Bone marrow (tissue), 2 donors: Measurements from ENCODE around the gene VIPR2.

ENCODE experiments used
- DNase-seq, 2 donors: peaks; one replicate each; lab custom pipeline; 2025; lab: John Stamatoyannopoulos, UW

The VIPR2 gene

GRCh38 chr7:159121068-159121467, 23.6 kb downstream of the VIPR2 start:
- no peak for DNase-seq

DNA sequence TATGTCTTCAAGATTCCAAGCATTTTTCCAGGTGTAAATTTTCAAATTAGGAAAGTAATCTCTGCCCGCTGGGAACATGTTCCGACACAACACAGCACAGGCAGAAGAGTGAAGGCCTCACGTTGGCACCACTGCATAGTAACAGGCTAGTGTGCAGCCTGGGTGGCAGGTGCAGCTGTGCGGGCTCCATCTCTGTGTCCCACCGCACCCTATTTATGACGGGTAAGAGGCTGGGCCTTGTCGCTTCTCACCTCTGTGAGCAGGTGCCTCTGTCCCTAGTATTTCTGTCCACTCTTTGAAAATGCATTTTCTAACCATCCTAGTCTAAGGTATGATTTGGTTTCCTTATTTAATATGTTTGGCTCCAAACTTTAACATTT, 24.1 kb downstream of the VIPR2 start:
- DNase-seq: no peak

DNA sequence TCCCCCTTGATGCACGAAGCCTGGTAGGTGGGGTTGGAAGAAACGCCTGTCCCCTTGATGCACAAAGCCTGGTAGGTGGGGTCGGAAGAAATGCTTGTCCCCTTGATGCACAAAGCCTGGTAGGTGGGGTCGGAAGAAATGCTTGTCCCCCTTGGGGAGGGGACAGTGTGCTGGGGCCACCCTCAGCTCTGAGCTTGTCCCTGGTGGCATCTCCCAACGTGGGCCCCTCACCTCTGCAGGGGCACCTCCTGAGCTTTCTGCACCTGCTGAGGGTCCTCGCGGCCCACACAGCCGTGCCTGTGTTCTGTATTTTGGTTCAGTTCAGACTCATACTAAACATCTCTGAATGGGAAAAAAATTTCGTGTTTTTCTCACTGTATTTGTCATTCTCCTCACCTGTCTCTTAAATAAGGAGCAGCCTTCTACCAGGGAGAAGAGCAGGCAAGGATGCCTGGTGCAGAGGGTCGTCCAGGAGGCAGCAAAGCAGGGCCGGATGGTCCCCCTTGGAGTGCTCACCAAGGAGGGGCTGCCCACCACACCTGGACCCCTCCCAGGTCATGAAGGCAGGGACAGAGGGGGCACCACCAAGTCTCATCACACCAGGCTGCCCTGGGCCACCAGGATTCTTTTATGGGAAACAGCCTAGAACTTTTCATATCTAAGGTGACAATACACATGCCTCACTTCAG, 24.7 kb downstream of the VIPR2 start:
- DNase-seq: no peak

DNA sequence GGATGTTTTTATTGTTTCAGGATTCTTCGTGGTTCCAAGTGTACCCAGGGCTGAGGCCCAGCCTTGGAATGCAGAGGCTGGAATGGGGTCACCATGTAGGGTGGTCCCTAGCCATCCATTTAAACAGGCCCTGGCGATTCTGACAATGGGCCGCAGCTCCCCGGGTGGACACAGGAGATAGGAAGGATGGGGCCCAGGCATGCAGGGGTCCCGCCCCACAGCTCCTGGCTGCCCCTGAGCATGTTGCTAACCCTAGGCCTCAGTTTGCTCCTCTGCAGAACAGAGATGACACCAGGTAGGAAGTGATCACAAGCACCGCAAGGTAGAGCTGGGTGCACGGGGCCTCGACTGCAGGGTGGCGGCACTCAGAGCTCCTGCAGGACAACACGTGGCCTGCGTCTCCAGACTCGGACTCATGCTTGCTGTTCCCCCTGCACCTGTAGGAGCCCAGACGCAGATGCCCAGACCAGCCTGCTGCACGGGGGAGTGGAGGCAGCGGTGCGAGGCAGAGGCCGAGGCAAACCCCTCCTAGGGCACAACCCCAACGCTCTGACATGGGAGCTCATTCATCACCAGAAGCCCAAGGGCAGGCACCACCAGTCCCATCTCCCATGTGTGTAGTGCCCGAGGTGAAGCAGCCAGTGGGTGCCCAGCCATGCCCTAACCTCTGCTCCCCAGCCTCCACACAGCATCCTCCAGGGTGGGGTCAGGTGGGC, 25.5 kb downstream of the VIPR2 start:
- no peak for DNase-seq

GRCh38 chr7:159118623-159119022, 26.0 kb downstream of the VIPR2 start:
- DNase-seq: no peak

GRCh38 chr7:159118197-159118595, 26.5 kb downstream of the VIPR2 start:
- DNase-seq: no peak

GRCh38 chr7:159117366-159118196, 27.1 kb downstream of the VIPR2 start:
- DNase-seq: no peak

DNA sequence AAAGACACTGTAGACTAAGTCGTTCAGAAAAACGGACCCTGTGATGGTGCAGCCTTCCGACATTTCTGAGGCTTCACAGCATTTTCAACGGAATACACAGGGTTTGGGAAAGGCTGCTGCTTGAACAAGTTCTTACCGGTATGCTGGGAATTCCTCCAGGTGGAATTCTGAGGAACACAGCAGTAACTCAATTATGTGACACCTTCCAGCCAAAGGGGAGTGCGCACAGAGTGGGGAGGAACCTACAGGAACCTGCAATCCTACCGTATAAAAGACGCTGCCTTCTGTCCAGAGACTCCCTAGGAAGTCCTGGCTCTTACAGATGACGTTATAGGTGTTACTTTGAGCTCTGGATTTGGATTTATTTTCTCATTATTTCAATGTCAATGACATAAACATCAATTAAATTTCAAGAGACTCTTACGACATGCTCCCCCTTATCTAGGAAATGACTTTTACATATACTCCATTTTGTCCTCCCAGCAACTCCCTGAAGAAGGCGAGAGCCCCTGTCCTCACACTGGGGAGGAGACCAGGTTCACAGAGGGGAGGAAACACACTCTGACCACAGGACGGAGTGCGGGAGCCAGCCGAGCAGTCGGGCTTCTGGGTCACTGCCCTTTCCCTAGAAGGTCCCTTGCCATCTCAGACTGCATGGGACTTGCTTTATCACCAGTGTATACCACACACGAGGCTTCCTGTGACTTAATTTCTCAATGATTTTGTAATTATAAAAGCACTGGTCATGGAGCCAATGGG, 27.9 kb downstream of the VIPR2 start:
- no peak for DNase-seq

DNA sequence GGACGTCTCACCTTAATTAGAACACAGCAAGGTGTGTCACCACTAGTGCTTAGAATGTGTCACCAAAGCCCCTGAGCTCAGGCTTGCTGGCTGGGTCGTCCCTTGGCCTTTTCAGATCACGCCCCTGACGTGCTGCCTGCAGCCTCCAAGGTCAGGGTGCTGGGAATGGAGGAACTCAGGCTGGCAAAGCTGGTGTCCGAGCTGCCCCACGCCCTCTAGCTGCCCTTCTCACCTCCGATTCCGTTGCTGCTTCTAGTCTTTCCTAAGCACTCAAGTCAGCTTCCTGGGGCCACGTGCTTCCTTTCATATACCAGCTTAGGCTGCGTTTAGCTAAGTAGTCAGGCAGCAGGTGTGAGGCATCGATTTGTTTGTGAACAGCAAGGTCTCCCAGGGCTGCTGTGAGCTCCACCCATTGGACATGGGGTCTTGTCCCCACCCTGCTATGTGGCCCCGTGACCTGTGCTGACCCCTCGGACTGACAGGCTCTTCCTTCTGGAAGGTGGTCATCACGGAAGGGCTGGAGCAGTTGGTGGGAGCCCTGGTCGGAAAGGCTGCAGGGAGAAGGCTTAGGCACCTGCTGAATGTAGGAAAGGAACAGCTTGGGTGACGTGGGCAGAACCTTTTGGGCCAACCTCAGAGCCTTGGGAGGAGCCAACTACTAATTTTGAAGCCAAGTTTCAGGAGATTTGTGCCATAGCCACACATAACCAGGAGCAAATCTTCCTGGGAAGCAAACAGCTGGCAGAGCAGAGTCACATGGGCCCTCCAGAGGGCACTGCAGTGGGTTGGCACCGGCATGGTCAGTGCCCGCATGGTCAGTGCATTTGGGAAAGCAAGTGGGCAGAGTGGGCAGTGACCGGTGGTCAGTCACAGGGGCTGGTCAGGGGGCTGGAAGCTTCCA, 28.8 kb downstream of the VIPR2 start:
- no peak for DNase-seq

DNA sequence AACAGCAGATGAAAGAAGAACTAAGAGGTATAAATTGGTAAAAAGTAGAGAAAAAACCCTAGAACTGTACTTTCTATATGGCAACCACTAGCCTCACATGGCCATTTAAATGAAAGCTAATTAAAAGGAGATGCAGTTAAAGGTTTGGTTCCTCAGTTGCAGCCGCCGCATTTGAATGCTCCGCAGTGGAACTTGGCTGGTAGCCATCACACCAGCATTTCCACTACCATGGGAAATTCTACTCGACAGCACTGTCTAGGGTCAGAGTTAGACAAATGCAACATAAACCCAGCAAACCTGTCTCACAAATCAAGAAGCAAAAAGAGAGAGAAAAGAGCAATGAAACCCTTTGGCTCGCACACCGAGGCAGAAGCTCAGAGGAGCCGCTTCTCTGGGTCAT, 29.7 kb downstream of the VIPR2 start:
- no peak for DNase-seq

GRCh38 chr7:159114096-159114495, 30.6 kb downstream of the VIPR2 start:
- no peak for DNase-seq

DNA sequence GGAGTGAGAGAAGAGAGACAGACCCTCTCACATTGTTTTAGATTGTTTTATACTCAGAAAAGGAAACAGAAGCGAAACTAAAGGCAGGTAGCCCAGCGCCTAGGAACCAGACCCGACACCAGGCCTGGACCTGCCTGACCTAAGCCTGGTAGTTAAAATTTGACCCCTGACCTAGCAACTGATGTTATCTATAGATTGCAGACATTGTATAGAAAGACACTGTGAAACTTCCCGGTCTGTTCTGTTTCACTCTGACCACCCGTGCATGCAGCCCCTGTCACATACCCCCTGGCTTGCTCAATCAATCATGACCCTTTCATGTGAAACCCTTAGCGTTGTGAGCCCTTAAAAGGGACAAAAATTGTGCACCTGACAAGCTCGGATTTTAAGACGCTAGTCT, 31.6 kb downstream of the VIPR2 start:
- DNase-seq: no peak

- DNase-seq: no peak
Measured at GRCh38 chr7:159112136-159113011, 32.3 kb downstream of the VIPR2 start.

DNA sequence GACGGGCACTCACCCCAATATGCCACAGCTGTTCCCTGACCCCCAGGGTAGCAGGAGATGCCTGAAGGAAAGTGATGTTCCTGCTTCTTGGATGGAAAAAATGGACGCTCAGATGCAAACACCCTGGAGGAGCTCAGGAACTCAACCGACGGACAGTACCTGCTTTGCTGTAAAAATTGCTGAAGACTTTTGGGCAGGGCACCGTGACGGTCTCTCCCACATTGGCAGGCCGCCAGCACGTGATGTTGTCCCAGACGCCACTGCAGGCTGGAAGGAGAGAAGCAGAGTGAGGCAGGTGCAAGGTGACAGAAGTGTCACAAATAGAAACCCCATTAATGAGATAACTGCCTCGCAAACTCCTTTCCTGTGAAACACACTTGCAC, 35.0 kb downstream of the VIPR2 start:
- DNase-seq: no peak

GRCh38 chr7:159108941-159109652, 35.6 kb downstream of the VIPR2 start:
- DNase-seq: no peak

DNA sequence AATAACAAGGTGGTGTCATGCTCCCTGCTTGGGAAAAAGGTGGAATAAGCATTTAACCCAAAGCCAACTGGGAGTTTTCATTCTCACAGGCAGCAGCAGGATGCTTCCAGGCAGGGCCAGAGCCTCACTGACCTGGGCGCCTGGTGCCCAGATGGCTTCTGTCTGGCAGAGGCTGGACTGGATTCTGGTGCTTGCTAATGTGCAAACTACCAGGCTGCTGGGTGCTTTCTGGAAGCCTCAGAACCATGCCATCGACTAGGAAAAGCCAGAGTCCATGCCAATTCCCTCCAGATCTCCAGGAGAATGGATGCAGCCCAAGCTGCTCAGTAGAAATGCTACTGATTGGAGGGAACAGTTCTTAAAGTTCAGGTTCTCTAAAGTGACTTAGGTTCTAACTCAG, 36.2 kb downstream of the VIPR2 start:
- no peak for DNase-seq

GRCh38 chr7:159107161-159107892, 37.3 kb downstream of the VIPR2 start:
- DNase-seq: no peak

DNA sequence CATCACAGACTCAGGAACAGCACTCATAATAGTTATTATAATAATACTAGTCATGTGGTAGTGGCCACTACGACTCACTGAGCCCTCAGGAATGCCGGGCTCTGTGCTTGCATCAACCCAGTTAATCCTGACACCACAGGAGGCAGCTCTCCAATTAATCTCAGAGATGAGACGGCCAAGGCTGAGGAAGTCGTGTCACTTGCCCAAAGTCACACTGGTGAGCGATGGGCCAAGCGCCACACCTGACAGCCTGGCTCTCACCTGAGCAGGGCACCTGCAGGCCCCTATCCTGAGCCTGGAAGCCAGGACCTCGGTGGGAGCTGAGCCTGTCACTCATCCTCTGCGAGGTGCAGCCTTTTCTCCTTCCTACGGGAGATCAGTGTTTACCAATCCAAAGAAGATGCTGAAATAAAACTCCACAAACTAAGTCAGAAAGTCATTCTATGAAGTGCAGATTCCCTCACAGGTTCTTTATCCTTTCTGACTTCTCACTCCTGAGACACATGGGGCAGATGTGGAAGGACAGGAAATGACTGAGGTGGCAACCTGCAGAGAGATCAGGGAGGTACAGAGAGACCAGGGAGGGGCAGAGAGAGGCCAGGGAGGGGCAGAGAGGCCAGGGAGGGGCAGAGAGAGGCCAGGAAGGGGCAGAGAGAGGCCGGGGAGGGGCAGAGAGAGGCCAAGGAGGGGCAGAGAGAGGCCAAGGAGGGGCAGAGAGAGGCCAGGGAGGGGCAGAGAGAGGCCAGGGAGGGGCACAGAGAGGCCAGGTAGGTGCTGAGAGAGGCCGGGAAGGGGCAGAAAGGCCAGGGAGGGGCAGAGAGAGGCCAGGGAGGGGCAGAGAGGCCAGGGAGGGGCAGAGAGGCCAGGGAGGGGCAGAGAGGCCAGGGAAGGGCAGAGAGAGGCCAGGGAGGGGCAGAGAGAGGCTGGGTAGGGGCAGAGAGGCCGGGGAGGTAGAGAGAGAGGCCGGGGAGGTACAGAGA, 38.5 kb downstream of the VIPR2 start:
- no peak for DNase-seq
